ENCODE results near the gene TNIP1.

The TNIP1 gene

DNA sequence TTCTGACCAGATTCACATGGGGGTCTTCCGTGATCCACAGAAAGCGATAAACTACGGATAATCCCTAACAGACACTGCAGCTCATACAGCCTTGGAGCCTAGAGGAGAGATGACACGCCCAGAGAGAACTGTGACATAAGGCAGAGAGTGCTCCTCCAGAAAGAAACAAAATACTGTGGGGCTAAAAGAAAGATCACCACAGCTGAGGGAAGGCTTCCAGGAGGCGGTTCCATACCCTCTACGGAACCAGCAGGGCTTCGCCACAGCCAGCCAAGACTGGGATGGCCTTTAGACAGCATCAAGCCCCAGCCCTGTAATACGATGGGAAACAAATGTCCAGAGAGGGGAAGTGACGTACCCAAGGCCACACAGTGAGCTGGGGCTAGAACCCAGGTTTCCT lies 41.2 kb downstream of the TNIP1 start:
- DNase-seq (ENCODE audit: low read depth): no peak

DNA sequence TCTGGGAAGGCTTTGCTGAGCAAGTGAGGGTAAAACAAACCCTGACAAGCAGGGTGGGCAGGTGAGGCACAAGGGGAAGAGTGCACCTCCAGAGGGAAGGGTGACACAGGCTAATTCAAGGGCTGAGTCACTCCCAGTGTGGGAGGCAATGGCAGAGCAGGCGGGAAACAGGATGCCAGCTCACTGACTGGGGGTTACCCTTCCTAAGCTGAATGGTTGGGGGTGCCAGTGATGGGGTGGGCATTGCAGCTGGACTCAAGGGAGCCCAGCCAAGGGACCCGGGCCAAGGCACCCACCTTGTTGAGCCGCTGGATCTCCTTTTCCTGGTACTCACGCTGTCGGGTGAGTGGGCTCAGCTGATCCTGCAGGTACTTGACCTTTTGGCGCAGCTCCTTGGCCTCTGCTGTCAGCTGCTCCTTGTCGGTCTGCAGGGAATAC lies 42.0 kb downstream of the TNIP1 start:
- no peak for DNase-seq (ENCODE audit: low read depth)

DNA sequence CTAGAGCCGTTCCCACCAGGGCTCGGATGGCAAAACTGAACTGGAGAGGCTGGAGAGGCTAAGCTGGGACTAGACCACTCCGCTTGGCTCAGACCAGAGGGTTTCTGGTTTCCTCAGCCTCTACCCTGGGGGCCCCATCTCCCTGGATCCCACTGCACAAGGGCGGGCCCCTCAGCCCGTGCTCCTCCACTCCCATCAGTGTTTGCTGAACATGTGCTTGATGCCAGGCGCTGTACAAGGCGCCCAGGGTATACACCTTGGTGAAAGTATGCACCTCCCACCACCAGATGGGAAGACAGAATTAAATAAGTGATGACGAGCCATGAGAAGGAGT lies 42.5 kb downstream of the TNIP1 start:
- no peak for DNase-seq (ENCODE audit: low read depth)

DNA sequence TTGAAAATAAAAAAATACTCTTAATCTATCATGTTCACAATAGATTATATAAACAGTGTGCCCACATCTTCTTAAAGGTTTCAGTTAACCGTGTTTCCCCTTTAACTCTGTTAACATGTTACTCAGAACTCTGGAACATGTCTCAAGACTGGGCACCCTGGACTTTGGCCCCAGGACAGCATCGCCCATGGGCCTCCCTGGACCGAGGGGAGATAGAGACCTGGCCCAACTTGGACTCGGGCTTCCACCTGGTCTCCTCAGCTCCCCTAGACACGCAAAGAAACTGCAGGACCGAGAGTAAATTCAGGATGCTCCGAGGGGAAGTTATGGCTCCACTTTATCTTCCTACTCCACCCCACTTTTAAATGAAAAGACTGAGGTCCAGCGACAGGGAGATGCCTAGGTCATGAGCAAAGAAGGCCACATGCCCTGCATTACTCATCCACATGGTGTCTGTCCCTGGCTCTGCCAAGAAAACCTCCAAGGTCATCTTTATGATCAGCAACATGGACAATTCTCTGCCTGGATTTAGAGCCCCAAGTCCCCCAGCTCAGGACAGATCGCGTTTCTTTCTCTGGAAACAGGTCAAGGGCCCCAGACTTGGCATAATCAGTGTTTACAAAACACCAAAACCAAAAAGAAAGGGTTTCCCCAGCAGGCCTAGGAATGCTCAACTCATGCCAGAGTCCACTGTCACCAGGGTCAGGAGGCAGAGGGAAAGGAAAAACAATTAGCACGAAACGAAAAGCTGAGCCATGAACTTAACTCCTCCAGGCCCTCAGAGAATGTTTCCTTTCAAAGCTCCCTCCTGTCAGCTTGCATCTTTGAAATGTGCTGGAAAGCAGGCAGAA lies 43.0 kb downstream of the TNIP1 start:
- no peak for DNase-seq (ENCODE audit: low read depth)

DNA sequence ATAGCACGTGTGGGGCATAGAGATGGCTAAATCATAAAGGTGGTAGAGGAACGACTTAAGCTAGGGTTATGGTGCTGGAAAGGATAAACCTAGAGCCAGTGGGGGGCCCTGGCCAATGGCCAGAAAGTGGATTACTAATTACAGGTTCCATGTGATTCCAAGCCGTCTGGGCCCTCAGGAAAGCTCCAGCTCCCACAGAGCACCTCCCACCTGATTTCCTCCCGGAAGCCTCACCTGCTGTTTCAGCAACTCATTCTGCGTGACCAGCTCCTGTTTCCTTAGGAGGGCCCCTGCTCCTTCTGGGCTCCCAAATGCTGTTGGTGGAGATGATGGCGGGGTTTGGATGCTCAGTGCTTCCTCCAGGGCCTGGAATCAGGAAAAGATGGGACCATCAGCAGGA lies 44.3 kb downstream of the TNIP1 start:
- no peak for DNase-seq (ENCODE audit: low read depth)

- no peak for DNase-seq (ENCODE audit: low read depth)
These were observed 46.1 kb downstream of the TNIP1 start for GRCh38 chr5:151034422-151035379.

DNA sequence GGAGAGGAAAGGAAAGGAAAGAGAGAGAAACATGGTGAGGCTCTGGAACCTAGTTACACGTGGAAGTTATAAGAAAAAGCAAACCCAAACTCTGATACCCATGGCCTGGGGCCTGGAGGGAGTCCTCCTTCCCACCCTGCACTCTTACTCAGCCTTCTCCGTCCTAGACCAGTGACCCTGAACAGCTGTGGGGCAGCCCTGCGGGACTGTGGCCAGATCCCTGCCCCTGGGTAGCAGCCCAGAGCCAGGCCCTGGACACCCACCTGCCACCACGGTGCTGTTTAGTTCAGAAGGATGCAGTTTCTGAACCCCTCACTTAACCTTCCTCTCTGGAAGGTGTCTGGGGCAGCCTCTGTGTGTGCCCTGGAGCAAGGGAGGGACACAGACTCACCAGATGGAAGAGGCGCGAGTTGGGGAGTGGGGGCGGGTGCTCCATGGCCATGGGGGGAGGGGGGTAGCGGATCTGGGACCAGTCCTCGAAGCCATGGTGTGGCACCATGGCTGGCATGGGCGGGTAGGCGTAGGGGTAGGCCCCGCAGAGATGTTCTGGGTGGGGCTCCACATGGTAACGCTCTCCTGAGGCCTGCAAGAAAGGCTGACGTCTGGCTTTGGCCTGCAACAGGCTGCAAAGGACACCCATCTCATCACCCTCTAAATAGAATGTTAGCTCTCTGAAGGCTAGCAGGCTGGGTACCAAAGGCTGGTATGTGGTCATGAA lies 47.5 kb downstream of the TNIP1 start:
- DNase-seq (ENCODE audit: low read depth): no peak

GRCh38 chr5:151031554-151031953 lies 49.3 kb downstream of the TNIP1 start:
- no peak for DNase-seq (ENCODE audit: low read depth)

GRCh38 chr5:151030379-151030778 lies 50.5 kb downstream of the TNIP1 start:
- DNase-seq (ENCODE audit: low read depth): no peak

- DNase-seq (ENCODE audit: low read depth): no peak
These were observed 50.8 kb downstream of the TNIP1 start for GRCh38 chr5:151030056-151030336.

DNA sequence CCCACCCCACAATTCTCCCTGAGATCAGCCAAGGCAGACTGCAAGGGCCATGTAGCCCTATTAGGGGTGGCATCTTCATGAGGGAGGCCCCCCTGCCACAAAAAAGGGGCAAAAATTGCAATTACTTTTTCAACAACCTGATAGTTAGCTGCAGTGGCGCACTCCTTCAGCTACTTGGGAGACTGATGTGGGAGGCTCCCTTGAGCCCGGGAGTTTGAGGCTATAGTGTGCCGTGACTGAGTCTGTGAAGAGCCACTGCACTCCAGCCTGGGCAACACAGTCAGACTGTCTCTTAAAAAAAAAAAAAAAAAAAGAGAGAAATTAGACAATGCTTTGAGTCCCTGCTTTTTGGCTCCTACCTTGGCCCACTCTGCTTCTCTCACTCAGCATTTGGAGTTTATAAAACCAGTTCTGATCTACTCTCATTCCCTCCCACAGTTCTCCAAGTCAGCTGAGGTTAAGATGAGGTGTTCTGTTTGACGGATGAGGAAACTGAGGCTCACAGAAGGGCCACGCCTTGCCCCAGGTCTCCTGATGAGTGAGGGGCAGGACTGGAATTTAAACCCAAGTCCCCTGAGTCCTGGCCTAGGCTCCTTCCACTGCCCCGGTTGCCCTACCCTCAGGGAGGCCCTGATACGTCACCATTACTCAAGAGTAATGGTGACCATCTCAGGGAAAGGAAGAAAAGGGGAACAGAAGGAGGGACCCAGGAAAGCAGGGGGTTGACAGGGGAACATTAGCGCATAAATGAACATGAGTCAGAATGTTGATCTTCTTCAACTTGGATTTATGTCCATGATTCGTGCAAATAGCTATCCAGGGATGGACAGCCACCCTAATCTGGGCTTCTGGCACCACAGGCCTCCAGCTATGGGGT lies 51.4 kb downstream of the TNIP1 start:
- DNase-seq (ENCODE audit: low read depth): no peak

DNA sequence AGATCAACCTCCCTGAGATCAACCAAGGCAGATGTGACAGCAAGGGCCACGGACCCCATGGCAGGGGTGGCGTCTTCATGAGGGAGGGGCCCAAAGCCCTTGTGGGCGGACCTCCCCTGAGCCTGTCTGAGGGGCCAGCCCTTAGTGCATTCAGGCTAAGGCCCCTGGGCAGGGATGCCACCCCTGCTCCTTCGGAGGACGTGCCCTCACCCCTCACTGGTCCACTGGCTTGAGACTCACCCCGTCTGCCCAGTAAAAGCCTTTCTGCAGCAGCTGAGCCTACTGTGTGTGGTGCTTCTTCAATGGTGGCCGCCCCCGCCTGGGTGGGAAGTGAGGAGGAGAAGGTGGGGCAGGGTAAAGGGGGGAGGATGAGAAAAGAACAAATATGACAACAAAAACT lies 52.1 kb downstream of the TNIP1 start:
- DNase-seq (ENCODE audit: low read depth): no peak

GRCh38 chr5:151027961-151028479 lies 52.8 kb downstream of the TNIP1 start:
- no peak for DNase-seq (ENCODE audit: low read depth)

DNA sequence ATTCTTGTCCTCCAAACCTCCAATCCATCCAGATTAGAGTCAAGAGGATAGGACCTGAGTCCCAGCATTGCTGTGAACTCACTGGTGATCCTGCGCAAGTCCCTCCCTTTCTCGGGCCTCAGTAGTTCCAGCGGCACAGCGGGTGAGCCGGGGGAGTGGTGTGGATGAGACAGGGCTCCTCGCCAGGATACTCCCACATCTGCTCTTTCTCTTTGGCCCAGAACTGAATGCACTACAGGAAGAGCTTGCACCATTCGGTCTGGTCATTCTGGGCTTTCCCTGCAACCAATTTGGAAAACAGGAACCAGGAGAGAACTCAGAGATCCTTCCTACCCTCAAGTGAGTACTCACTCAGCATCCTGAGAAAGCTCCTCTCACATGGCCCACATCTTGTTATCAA lies 54.2 kb downstream of the TNIP1 start:
- no peak for DNase-seq (ENCODE audit: low read depth)

GRCh38 chr5:151026088-151026487 lies 54.7 kb downstream of the TNIP1 start:
- no peak for DNase-seq (ENCODE audit: low read depth)

- no peak for DNase-seq (ENCODE audit: low read depth)
These were observed 55.6 kb downstream of the TNIP1 start for GRCh38 chr5:151025250-151025606.

- DNase-seq (ENCODE audit: low read depth): no peak
These were observed 56.2 kb downstream of the TNIP1 start for GRCh38 chr5:151024440-151025249.

DNA sequence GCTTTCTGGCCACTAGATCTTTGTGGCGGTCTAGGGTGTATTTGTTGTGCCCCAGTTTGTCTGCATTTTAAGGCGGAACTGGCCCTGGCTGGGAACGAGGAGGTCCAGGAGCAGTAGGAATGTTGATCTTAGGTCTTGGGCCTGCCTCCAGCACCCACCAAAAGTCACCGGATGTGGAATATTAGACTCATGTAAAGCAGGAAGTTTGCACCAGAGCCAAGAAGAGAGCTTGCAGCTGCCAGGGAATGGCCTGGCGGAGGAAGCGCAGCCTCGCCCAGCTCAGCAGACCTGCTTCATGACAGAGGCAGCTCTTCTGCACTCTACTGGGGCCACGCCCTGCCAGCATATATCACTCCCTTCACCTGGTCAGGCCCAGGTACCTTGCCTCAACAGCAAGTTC lies 57.2 kb downstream of the TNIP1 start:
- no peak for DNase-seq (ENCODE audit: low read depth)

DNA sequence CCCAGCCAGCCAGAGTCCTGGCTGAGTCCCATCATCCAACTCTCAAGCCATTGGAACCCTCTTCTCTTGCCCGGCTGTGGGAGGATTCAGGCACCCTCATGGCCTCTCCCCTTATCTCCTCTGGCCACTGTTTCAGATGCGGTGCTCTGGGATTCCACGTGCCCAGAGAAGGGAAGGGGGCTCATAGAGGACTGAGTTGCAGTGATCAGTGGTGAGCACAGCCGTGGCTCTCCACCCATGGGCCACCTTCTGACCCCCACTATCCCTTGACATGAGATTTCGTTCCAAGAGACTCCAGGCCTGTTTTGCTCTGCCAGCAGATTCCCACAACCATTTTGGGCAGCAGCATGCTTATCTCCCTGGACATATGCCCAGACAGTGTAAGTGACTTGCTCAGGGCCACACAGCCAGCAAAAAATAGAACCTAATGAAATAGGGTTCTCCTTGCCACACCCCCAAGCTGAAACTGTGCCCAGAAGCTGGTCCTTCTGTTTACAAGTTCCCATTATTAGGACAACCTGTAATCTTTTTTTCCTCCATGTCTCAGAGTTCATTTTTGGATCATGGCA lies 57.7 kb downstream of the TNIP1 start:
- no peak for DNase-seq (ENCODE audit: low read depth)

DNA sequence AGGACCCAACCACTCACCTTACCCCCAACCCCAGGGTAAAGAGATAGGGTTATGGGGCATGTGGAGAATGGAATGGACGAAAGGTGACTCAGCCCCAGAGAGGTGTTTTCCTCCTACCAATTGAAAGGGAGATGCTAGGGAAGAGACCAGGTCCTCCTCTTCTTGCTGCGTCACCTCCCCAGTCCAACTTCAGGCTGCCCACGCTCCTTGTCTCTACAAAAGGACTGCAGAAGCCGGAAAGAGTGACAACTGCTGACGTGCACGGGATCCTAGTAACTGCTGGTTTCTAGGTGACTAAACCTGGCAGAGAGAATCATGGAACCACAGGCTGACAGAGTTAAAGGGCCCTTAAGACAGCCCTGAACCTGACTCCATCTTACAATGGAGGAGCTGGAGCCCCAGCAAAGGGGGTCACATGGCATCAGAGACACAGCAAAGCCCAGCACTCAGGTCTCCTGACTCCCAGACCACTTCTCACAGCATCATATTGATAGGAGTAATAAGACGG lies 58.3 kb downstream of the TNIP1 start:
- DNase-seq (ENCODE audit: low read depth): no peak

Data from stimulated activated CD8-positive, alpha-beta memory T cell treated with anti-CD3 and anti-CD28 coated beads, Interleukin-12 subunit alpha, Interleukin-12 subunit beta, amount 100 ng/mL, for 4 hours (primary cell).